NCI-H774 (cell line): Measurements from ENCODE around the gene KRT2.

ENCODE experiments used
- DNase-seq: peaks from one replicate; lab custom pipeline; 2025; lab: John Stamatoyannopoulos, UW

KRT2 gene

GRCh38 chr12:52637299-52637698, 14.7 kb downstream of the KRT2 start:
- no peak for DNase-seq

- DNase-seq, result no peak
Measured at GRCh38 chr12:52636592-52637258, 15.3 kb downstream of the KRT2 start.

GRCh38 chr12:52636189-52636588, 15.8 kb downstream of the KRT2 start:
- DNase-seq, result no peak

GRCh38 chr12:52634266-52635056, 17.6 kb downstream of the KRT2 start:
- DNase-seq, result no peak

- no peak for DNase-seq
Measured at GRCh38 chr12:52633383-52633782, 18.6 kb downstream of the KRT2 start.

- no peak for DNase-seq
Measured at GRCh38 chr12:52632656-52633055, 19.4 kb downstream of the KRT2 start.

GRCh38 chr12:52631676-52632459, 20.1 kb downstream of the KRT2 start:
- no peak for DNase-seq

GRCh38 chr12:52631264-52631663, 20.7 kb downstream of the KRT2 start:
- DNase-seq, result no peak

- DNase-seq, result no peak
Measured at GRCh38 chr12:52630599-52631200, 21.3 kb downstream of the KRT2 start.

- DNase-seq, result no peak
Measured at GRCh38 chr12:52630008-52630500, 22.0 kb downstream of the KRT2 start.

- no peak for DNase-seq
Measured at GRCh38 chr12:52629281-52630007, 22.6 kb downstream of the KRT2 start.

GRCh38 chr12:52628841-52629240, 23.2 kb downstream of the KRT2 start:
- DNase-seq, result no peak

GRCh38 chr12:52628111-52628507, 23.9 kb downstream of the KRT2 start:
- DNase-seq, result no peak

GRCh38 chr12:52627395-52628110, 24.5 kb downstream of the KRT2 start:
- DNase-seq, result no peak

GRCh38 chr12:52622349-52622748, 29.7 kb downstream of the KRT2 start:
- no peak for DNase-seq

GRCh38 chr12:52618866-52619265, 33.1 kb downstream of the KRT2 start:
- DNase-seq, result no peak

- DNase-seq, result no peak
Measured at GRCh38 chr12:52618216-52618615, 33.8 kb downstream of the KRT2 start, which contains the start of gene KRT73. Gene KRT73 (minus strand): TSS chr12:52618559. CDS start chr12:52618524, 35 bp downstream.

- DNase-seq, result no peak
Measured at GRCh38 chr12:52617403-52617785, 34.6 kb downstream of the KRT2 start.

GRCh38 chr12:52616680-52617402, 35.2 kb downstream of the KRT2 start:
- no peak for DNase-seq

- DNase-seq, result no peak
Measured at GRCh38 chr12:52615912-52616311, 36.1 kb downstream of the KRT2 start.
